ENCODE data around the gene MAMSTR. TPM values are rescaled to one million over a fixed set of nuclear protein-coding genes. Genes with fewer than 3 reads are reported as not detected.

MAMSTR gene
- total RNA-seq, 1 donor from 2014 or later: 1.3 TPM

- H3K27ac Mint-ChIP-seq (ENCODE audit: unreplicated experiment): no peak overlapping the region
- H3K27me3 Mint-ChIP-seq (ENCODE audit: unreplicated experiment): no peaks in the 10 kb centered on the region
- H3K36me3 Mint-ChIP-seq (ENCODE audit: unreplicated experiment): no peaks in the 10 kb centered on the region
- no peaks in the 10 kb centered on the region for H3K9me3 Mint-ChIP-seq (ENCODE audit: unreplicated experiment)
- H3K4me1 Mint-ChIP-seq (ENCODE audit: unreplicated experiment): peaks cover 3% of the 10 kb centered on the region
- TF ChIP-seq CTCF (IDR thresholded peaks at IDR 0.05): no peak
- H3K4me3 Mint-ChIP-seq (ENCODE audit: unreplicated experiment): no peak overlapping the region
- DNase-seq (ENCODE audit: extremely low spot score, unreplicated experiment): no peak
Observed at GRCh38 chr19:48671446-48671995, 48.0 kb downstream of the MAMSTR start.

GRCh38 chr19:48670699-48671445 lies 48.7 kb downstream of the MAMSTR start:
- Mint-ChIP-seq H3K27ac (ENCODE audit: unreplicated experiment) (no peak overlapping the region), H3K4me1 (ENCODE audit: unreplicated experiment) (peaks cover 3% of the 10 kb centered on the region), H3K4me3 (ENCODE audit: unreplicated experiment) (no peak overlapping the region)

GRCh38 chr19:48669903-48670668 lies 49.4 kb downstream of the MAMSTR start:
- no peak for TF ChIP-seq CTCF (IDR thresholded peaks at IDR 0.05)
- Mint-ChIP-seq H3K4me1 (ENCODE audit: unreplicated experiment) (no peaks in the 10 kb centered on the region), H3K4me3 (ENCODE audit: unreplicated experiment) (no peak overlapping the region), H3K36me3 (ENCODE audit: unreplicated experiment) (no peaks in the 10 kb centered on the region), H3K27me3 (ENCODE audit: unreplicated experiment) (no peaks in the 10 kb centered on the region), H3K9me3 (ENCODE audit: unreplicated experiment) (no peaks in the 10 kb centered on the region), H3K27ac (ENCODE audit: unreplicated experiment) (no peak overlapping the region)
- no peak for DNase-seq (ENCODE audit: extremely low spot score, unreplicated experiment)

More at GRCh38 chr19:48670699-48671445, 48.7 kb downstream of the MAMSTR start:
- TF ChIP-seq CTCF (IDR thresholded peaks at IDR 0.05): no peak
- DNase-seq (ENCODE audit: extremely low spot score, unreplicated experiment): no peak
- Mint-ChIP-seq H3K9me3 (ENCODE audit: unreplicated experiment) (no peaks in the 10 kb centered on the region), H3K36me3 (ENCODE audit: unreplicated experiment) (no peaks in the 10 kb centered on the region), H3K27me3 (ENCODE audit: unreplicated experiment) (no peaks in the 10 kb centered on the region)

GRCh38 chr19:48668761-48669160 lies 50.8 kb downstream of the MAMSTR start:
- TF ChIP-seq CTCF (IDR thresholded peaks at IDR 0.05): no peak
- H3K36me3 Mint-ChIP-seq (ENCODE audit: unreplicated experiment): no peaks in the 10 kb centered on the region
- no peaks in the 10 kb centered on the region for H3K4me1 Mint-ChIP-seq (ENCODE audit: unreplicated experiment)
- DNase-seq (ENCODE audit: extremely low spot score, unreplicated experiment): no peak
- no peaks in the 10 kb centered on the region for H3K27me3 Mint-ChIP-seq (ENCODE audit: unreplicated experiment)
- no peaks in the 10 kb centered on the region for H3K9me3 Mint-ChIP-seq (ENCODE audit: unreplicated experiment)
- H3K27ac Mint-ChIP-seq (ENCODE audit: unreplicated experiment): no peak overlapping the region
- no peak overlapping the region for H3K4me3 Mint-ChIP-seq (ENCODE audit: unreplicated experiment)

- no peak for TF ChIP-seq CTCF (IDR thresholded peaks at IDR 0.05)
- no peak overlapping the region for H3K27ac Mint-ChIP-seq (ENCODE audit: unreplicated experiment)
- H3K27me3 Mint-ChIP-seq (ENCODE audit: unreplicated experiment): no peaks in the 10 kb centered on the region
- DNase-seq (ENCODE audit: extremely low spot score, unreplicated experiment): no peak
- no peaks in the 10 kb centered on the region for H3K36me3 Mint-ChIP-seq (ENCODE audit: unreplicated experiment)
- H3K4me3 Mint-ChIP-seq (ENCODE audit: unreplicated experiment): no peak overlapping the region
- H3K9me3 Mint-ChIP-seq (ENCODE audit: unreplicated experiment): no peaks in the 10 kb centered on the region
- no peaks in the 10 kb centered on the region for H3K4me1 Mint-ChIP-seq (ENCODE audit: unreplicated experiment)
Observed at GRCh38 chr19:48668332-48668731, 51.2 kb downstream of the MAMSTR start.

All from osteocyte (in vitro differentiated cells).